ENCODE data around the gene ARF1. TPM values are rescaled to one million over a fixed set of nuclear protein-coding genes. Genes with fewer than 3 reads are reported as not detected.

Gene ARF1
- polyA plus RNA-seq, 3 donors, result 332 to 390 (median 367) TPM

- DNase-seq, result no peak
Measured at GRCh38 chr1:228045871-228046270, 36.6 kb upstream of the ARF1 start.

GRCh38 chr1:228046421-228047182 is 35.9 kb upstream of the ARF1 start:
- DNase-seq, result no peak

GRCh38 chr1:228047183-228047466 is 35.4 kb upstream of the ARF1 start:
- no peak for DNase-seq

- DNase-seq, result no peak
Measured at GRCh38 chr1:228048120-228048519, 34.4 kb upstream of the ARF1 start.

GRCh38 chr1:228048659-228049298 is 33.7 kb upstream of the ARF1 start:
- no peak for DNase-seq

- DNase-seq, result no peak
Measured at GRCh38 chr1:228050571-228051231, 31.8 kb upstream of the ARF1 start.

GRCh38 chr1:228058172-228058948 is 24.1 kb upstream of the ARF1 start:
- DNase-seq, result no peak

GRCh38 chr1:228058949-228059633 is 23.4 kb upstream of the ARF1 start:
- peak; percentile 15 for DNase-seq

- DNase-seq, result peak; percentile 50
Measured at GRCh38 chr1:228059634-228060457, 22.7 kb upstream of the ARF1 start.

GRCh38 chr1:228060458-228061190 is 21.9 kb upstream of the ARF1 start:
- DNase-seq, result no peak

GRCh38 chr1:228061411-228062084 is 21.0 kb upstream of the ARF1 start:
- DNase-seq, result no peak

- DNase-seq, result no peak
Measured at GRCh38 chr1:228062085-228062791, 20.3 kb upstream of the ARF1 start.

- DNase-seq, result no peak
Measured at GRCh38 chr1:228062812-228063211, 19.7 kb upstream of the ARF1 start.

GRCh38 chr1:228063251-228064191 is 19.0 kb upstream of the ARF1 start:
- no peak for DNase-seq

- no peak for DNase-seq
Measured at GRCh38 chr1:228064296-228064695, 18.2 kb upstream of the ARF1 start.

- no peak for DNase-seq
Measured at GRCh38 chr1:228064741-228065542, 17.6 kb upstream of the ARF1 start.

Measured in renal pelvis (tissue), 4 donors.